ENCODE results near the gene KITLG. TPM values are rescaled to one million over a fixed set of nuclear protein-coding genes. Genes with fewer than 3 reads are reported as not detected.
"Not testable (repeated sequence)": the region's sequence is repeated elsewhere in the genome, so short reads cannot be mapped to it uniquely, and the experiment has no call there.

The KITLG gene
- total RNA-seq, 4 donors from 2014 or later: 10.5 to 44.6 (median 29.1) TPM

- Histone ChIP-seq H3K36me3 (no peaks in the 10 kb centered on the region), H3K27me3 (no peaks in the 10 kb centered on the region), H3K4me1 (peaks cover 0 to 6% (median 1%) of the 10 kb centered on the region in 4 donors), H3K27ac (no peak overlapping the region), H3K4me3 (no peak overlapping the region), H3K9me3 (no peaks in the 10 kb centered on the region)
- TF ChIP-seq EP300 (IDR thresholded peaks at IDR 0.05; ENCODE audit: low read depth): no peak
- intact Hi-C loops (cut with DNase I; ENCODE audit: low total_unique reads): no loop called here
- no peak for DNase-seq
- WGBS, 2 donors (ENCODE audit: low coverage in 1 of 2): 78 to 84% methylated on average over 1 of the region's 1 CpG
- in situ Hi-C loops (cut with MboI; ENCODE audit: low pct_ligation_motif_present in 1 of 4, low pct_unique_long_range_greater_than_20kb in 1 of 4, low sequenced_read_pairs in 3 of 4): no loop called here
Observed at GRCh38 chr12:88468581-88468980, 111.7 kb downstream of the KITLG start.

- H3K4me3 ChIP-seq; H3K9me3 ChIP-seq; in situ Hi-C loops (cut with MboI; ENCODE audit: low pct_ligation_motif_present in 1 of 4, low pct_unique_long_range_greater_than_20kb in 1 of 4, low sequenced_read_pairs in 3 of 4); H3K27ac ChIP-seq; H3K36me3 ChIP-seq; DNase-seq; H3K4me1 ChIP-seq; intact Hi-C loops (cut with DNase I; ENCODE audit: low total_unique reads); H3K27me3 ChIP-seq: not testable (repeated sequence)
- 95% methylated on average over 10 of the region's 10 CpGs; no CpG with 5 or more reads in 1 of the 2 donors for WGBS, 2 donors (ENCODE audit: low coverage in 1 of 2)
Observed at GRCh38 chr12:88466708-88467107, 113.6 kb downstream of the KITLG start.

GRCh38 chr12:88458327-88458726 is 121.9 kb downstream of the KITLG start:
- DNase-seq: no peak
- Histone ChIP-seq H3K27me3 (no peaks in the 10 kb centered on the region), H3K36me3 (no peaks in the 10 kb centered on the region), H3K4me3 (no peak overlapping the region), H3K9me3 (no peaks in the 10 kb centered on the region), H3K27ac (no peak overlapping the region), H3K4me1 (no peaks in the 10 kb centered on the region)
- intact Hi-C loops (cut with DNase I; ENCODE audit: low total_unique reads) (no loop called here), in situ Hi-C loops (cut with MboI; ENCODE audit: low pct_ligation_motif_present in 1 of 4, low pct_unique_long_range_greater_than_20kb in 1 of 4, low sequenced_read_pairs in 3 of 4) (no loop called here)
- TF ChIP-seq POLR2AphosphoS5 (IDR thresholded peaks at IDR 0.05) (no peak), CTCF (IDR thresholded peaks at IDR 0.05) (no peak), POLR2A (IDR thresholded peaks at IDR 0.05) (no peak), EP300 (IDR thresholded peaks at IDR 0.05; ENCODE audit: low read depth) (no peak)
- 80% methylated on average over 1 of the region's 1 CpG for WGBS, 2 donors (ENCODE audit: low coverage in 1 of 2)

GRCh38 chr12:88453323-88453722 is 126.9 kb downstream of the KITLG start:
- no peak overlapping the region for H3K27ac ChIP-seq
- no peaks in the 10 kb centered on the region for H3K27me3 ChIP-seq
- H3K4me3 ChIP-seq: no peak overlapping the region
- no peaks in the 10 kb centered on the region for H3K4me1 ChIP-seq
- in situ Hi-C loops (cut with MboI; ENCODE audit: low pct_ligation_motif_present in 1 of 4, low pct_unique_long_range_greater_than_20kb in 1 of 4, low sequenced_read_pairs in 3 of 4) (no loop called here), intact Hi-C loops (cut with DNase I; ENCODE audit: low total_unique reads) (no loop called here)
- no peaks in the 10 kb centered on the region for H3K36me3 ChIP-seq
- no peaks in the 10 kb centered on the region for H3K9me3 ChIP-seq
- no peak for TF ChIP-seq CTCF (IDR thresholded peaks at IDR 0.05)
- no peak for TF ChIP-seq POLR2AphosphoS5 (IDR thresholded peaks at IDR 0.05)
- TF ChIP-seq POLR2A (IDR thresholded peaks at IDR 0.05): no peak
- TF ChIP-seq EP300 (IDR thresholded peaks at IDR 0.05; ENCODE audit: low read depth): no peak
- no peak for DNase-seq

GRCh38 chr12:88451205-88451604 is 129.1 kb downstream of the KITLG start:
- H3K27me3 ChIP-seq: no peaks in the 10 kb centered on the region
- no peak for TF ChIP-seq POLR2AphosphoS5 (IDR thresholded peaks at IDR 0.05)
- TF ChIP-seq POLR2A (IDR thresholded peaks at IDR 0.05): no peak
- TF ChIP-seq CTCF (IDR thresholded peaks at IDR 0.05): no peak
- no peak for TF ChIP-seq EP300 (IDR thresholded peaks at IDR 0.05; ENCODE audit: low read depth)
- H3K4me3 ChIP-seq: no peak overlapping the region
- no peak overlapping the region for H3K27ac ChIP-seq
- H3K4me1 ChIP-seq: no peaks in the 10 kb centered on the region
- in situ Hi-C loops (cut with MboI; ENCODE audit: low pct_ligation_motif_present in 1 of 4, low pct_unique_long_range_greater_than_20kb in 1 of 4, low sequenced_read_pairs in 3 of 4) (no loop called here), intact Hi-C loops (cut with DNase I; ENCODE audit: low total_unique reads) (no loop called here)
- no peaks in the 10 kb centered on the region for H3K36me3 ChIP-seq
- 89 to 96% methylated on average over 3 of the region's 3 CpGs for WGBS, 2 donors (ENCODE audit: low coverage in 1 of 2)
- DNase-seq: no peak
- no peaks in the 10 kb centered on the region for H3K9me3 ChIP-seq
